Esophagus squamous epithelium (tissue), 5 donors: ENCODE results near the gene IL16. TPM values are rescaled to one million over a fixed set of nuclear protein-coding genes. Genes with fewer than 3 reads are reported as not detected.

Experiments used
- DNase-seq: peaks from one replicate; lab custom pipeline; 2025; lab: John Stamatoyannopoulos, UW
- H3K27ac ChIP-seq, 4 donors: fragments of 200-600 bp; sonication (generic); one replicate each; pipeline ENCODE4 v1.5.1; 2016 to 2019; ENCODE audit warnings: mild to moderate bottlenecking in 1 of 4
- H3K27me3 ChIP-seq, 4 donors: fragments of 200-600 bp; sonication (generic); 1 replicate in 3 of 4; 2 replicates in 1 of 4; pipeline versions ENCODE4 v1.5.1 to v1.6.0; 2017 to 2021; ENCODE audit warnings: antibody characterized with exemption in 1 of 4
- H3K36me3 ChIP-seq, 3 donors: fragments of 200-600 bp; sonication (generic); one replicate each; pipeline ENCODE4 v1.5.1; 2016 to 2019
- H3K4me1 ChIP-seq, 3 donors: fragments of 200-600 bp; sonication (generic); one replicate each; pipeline ENCODE4 v1.5.1; 2017 to 2019
- H3K4me3 ChIP-seq, 4 donors: fragments of 200-600 bp; sonication (generic); 1 replicate in 3 of 4; 2 replicates in 1 of 4; pipeline ENCODE4 v1.5.1; 2016 to 2019; ENCODE audit warnings: mild to moderate bottlenecking in 2 of 4, moderate library complexity in 1 of 4
- H3K9me3 ChIP-seq, 3 donors: fragments of 200-600 bp; sonication (generic); one replicate each; pipeline ENCODE4 v1.5.1; 2016 to 2019
- POLR2A ChIP-seq, 4 donors: fragments of 450-650 bp; IDR thresholded peaks; one replicate each; pipeline ENCODE4 v1.6.1; 2017; ENCODE audit warnings: antibody characterized with exemption in 4 of 4, mild to moderate bottlenecking in 4 of 4, moderate library complexity in 3 of 4
- WGBS, 2 donors: methylation state at CpG; one replicate each; pipeline ENCODE4 v1.1.5; 2018; 5-methylcytosine and 5-hydroxymethylcytosine counted together
- intact Hi-C: fragments of 100-400 bp; cut with DNase I; formaldehyde crosslinking; loops from one replicate; pipeline ENCODE4 v1.15.0; 2022
- total RNA-seq, 4 donors: library from RNA; depleted of rRNA; stranded (reverse); fragments of >200 nt; gene quantifications; one replicate each; pipeline ENCODE4 v1.1.0, GENCODE V29; 2016
- TF ChIP-seq, protein P1 (sequence below), 6 experiments: fragments of 450-650 bp in 4 of 6; fragments of 200-600 bp in 2 of 6; sonication (generic) in 2 of 6; IDR thresholded peaks; one replicate each; pipeline ENCODE4 v1.5.1; 2016 to 2019; ENCODE audit warnings: antibody characterized with exemption in 6 of 6, mild to moderate bottlenecking in 4 of 6, moderate library complexity in 4 of 6
- donor health status: DM: yes; HTN: yes; CAD: no.

The IL16 gene
- total RNA-seq, 4 donors from 2014 or later, result 2.3 to 20.0 (median 4.6) TPM

DNA sequence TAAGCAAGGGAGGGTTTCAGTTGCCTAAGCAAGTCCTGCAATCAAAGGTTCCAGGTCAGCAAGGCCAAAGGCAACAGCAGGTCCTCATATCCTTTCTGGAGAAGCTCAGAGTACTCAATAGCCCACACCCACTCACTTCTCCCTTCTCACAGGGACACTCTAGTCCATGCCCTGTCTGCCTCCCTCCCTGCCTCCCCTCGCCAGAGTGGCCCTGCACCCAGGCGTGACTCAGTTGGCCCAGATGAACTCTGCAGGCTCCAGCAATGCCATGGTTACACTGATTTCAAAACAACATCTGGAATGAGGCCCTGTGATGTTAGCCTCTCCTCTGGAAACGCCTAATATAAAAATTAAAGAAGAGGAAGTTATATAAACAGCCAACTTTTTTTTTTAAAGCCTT lies 32.9 kb downstream of the IL16 start:
- Histone ChIP-seq H3K27me3 (no peaks in the 10 kb centered on the region), H3K4me1 (peaks cover 4 to 44% (median 9%) of the 10 kb centered on the region in 3 donors), H3K4me3 (no peak overlapping the region), H3K27ac (peak overlapping the region in 3 of 4 donors; percentile 34 to 58 (median 38)), H3K36me3 (no peaks in the 10 kb centered on the region), H3K9me3 (no peaks in the 10 kb centered on the region)
- intact Hi-C loops, result no loop called here
- no peak for DNase-seq
- WGBS, 2 donors, result 17 to 23% methylated on average over 3 of the region's 3 CpGs
- TF ChIP-seq, protein P1, sequence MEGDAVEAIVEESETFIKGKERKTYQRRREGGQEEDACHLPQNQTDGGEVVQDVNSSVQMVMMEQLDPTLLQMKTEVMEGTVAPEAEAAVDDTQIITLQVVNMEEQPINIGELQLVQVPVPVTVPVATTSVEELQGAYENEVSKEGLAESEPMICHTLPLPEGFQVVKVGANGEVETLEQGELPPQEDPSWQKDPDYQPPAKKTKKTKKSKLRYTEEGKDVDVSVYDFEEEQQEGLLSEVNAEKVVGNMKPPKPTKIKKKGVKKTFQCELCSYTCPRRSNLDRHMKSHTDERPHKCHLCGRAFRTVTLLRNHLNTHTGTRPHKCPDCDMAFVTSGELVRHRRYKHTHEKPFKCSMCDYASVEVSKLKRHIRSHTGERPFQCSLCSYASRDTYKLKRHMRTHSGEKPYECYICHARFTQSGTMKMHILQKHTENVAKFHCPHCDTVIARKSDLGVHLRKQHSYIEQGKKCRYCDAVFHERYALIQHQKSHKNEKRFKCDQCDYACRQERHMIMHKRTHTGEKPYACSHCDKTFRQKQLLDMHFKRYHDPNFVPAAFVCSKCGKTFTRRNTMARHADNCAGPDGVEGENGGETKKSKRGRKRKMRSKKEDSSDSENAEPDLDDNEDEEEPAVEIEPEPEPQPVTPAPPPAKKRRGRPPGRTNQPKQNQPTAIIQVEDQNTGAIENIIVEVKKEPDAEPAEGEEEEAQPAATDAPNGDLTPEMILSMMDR (IDR thresholded peaks at IDR 0.05), result no peak
- TF ChIP-seq POLR2A (IDR thresholded peaks at IDR 0.05), result no peak

DNA sequence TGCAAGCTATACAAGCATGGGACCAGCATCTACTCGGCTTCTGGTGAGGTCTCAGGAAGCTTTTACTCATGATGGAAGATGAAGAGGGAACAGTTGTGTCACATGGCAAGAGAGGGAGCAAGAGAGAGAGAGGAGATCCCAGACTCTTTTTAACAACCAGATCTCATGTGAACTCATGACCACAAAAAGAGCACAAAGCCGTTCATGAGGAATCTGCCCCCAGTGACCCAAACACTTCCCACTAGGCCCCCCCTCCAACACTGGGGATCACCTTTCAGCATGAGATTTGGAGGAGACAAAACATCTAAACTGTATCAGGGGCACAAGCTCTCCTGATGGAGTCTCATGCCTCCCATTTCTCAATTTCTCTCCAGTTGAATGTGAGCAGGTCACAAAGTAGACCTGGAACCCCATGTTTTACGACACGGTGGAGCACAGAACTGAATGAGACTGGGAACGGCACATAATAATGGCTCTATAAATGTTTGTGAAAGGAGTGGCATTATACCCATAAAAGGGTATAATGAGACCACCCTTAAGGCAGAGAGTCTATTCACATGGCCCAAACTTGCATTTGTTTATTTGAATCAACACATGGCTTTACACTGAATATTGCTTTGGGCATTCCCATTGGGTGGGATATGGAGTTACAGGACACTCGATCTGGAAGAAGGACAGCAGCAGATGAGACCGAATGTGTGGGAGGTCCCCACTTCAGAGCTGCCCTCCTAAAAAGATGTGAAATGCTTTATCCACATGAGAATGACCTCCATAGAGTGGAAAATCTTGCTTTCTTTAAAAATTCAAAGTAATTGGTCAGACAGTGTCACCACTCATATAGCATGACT lies 38.8 kb downstream of the IL16 start:
- intact Hi-C loops, result no loop called here
- TF ChIP-seq, protein P1 (IDR thresholded peaks at IDR 0.05), result no peak
- TF ChIP-seq POLR2A (IDR thresholded peaks at IDR 0.05), result no peak

DNA sequence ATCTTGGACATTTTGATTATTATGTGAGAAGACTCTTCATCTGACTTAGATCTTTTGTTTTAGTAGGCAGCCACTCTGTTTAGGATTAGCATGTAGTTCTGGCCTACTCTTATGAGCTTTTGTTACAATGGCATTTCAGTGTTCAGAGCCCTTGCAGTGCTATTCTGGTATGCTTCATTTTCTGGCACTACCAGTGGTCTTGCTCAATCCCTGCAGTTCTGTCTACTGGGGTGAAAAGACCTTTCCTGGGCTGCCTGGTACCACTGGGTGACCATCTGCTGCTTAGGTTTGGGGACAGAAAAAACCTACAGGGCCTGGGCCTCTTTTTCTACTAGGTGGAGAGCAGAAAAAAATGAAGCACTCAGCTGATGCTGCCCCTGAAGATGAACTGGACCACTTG lies 42.5 kb downstream of the IL16 start:
- Histone ChIP-seq H3K4me3 (no peak overlapping the region), H3K27ac (no peak overlapping the region), H3K9me3 (peaks cover 0 to 13% (median 0%) of the 10 kb centered on the region in 3 donors), H3K4me1 (no peaks in the 10 kb centered on the region), H3K36me3 (no peaks in the 10 kb centered on the region), H3K27me3 (no peaks in the 10 kb centered on the region)
- intact Hi-C loops, result no loop called here
- TF ChIP-seq, protein P1 (IDR thresholded peaks at IDR 0.05), result no peak
- TF ChIP-seq POLR2A (IDR thresholded peaks at IDR 0.05), result no peak
- no peak for DNase-seq

More for the DNA sequence above, 38.8 kb downstream of the IL16 start:
- Histone ChIP-seq H3K9me3 (no peaks in the 10 kb centered on the region), H3K27ac (peak overlapping the region in 1 of 4 donors; percentile 19), H3K27me3 (no peaks in the 10 kb centered on the region), H3K4me1 (no peaks in the 10 kb centered on the region), H3K36me3 (no peaks in the 10 kb centered on the region), H3K4me3 (no peak overlapping the region)
- WGBS, 2 donors, result 92 to 96% methylated on average over 7 of the region's 7 CpGs
- DNase-seq, result no peak

DNA sequence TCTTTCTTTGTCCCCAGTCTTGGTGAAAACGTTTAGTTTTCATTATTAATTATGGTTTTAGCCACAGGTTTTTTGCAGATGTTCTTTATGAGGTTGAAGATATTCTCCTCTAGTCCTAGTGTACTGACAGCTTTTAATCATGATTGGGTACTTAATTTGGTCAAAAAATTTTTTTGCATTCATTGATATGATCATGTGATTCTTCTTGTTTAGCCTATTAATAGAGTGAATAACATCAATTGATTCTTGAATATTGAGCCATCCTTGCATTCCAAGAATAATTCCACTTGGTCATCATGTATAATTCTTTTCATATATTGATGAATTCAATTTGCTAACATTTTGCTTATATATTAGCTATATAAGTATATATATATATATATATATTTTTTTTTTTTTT lies 46.1 kb downstream of the IL16 start:
- H3K36me3 ChIP-seq, result no peaks in the 10 kb centered on the region
- peaks cover 0 to 13% (median 0%) of the 10 kb centered on the region in 3 donors for H3K9me3 ChIP-seq
- TF ChIP-seq POLR2A (IDR thresholded peaks at IDR 0.05), result no peak
- TF ChIP-seq, protein P1 (IDR thresholded peaks at IDR 0.05), result no peak
- H3K4me1 ChIP-seq, result no peaks in the 10 kb centered on the region
- intact Hi-C loops, result no loop called here
- no peak overlapping the region for H3K4me3 ChIP-seq
- DNase-seq, result no peak
- no peak overlapping the region for H3K27ac ChIP-seq
- 48 to 68% methylated on average over 1 of the region's 1 CpG for WGBS, 2 donors
- no peaks in the 10 kb centered on the region for H3K27me3 ChIP-seq

DNA sequence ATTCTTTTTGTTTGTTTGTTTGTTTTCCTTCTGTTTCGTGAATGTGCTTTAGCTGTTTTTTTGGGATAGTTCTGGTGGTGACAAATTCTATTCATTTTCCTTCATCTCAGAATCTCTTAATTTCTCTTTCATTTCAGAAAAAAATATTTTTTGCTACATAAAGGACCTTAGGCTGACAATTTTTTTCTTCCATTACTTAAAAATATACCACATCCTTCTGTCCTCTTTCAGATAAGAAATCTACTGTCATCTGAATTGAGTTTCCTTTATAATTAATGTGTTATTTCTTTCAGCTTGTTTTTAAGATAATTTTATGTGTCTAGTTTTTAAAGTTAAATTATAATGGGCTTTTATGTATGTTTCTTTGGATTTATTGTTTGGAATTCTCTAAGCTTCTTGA lies 47.6 kb downstream of the IL16 start:
- no peak for DNase-seq
- Histone ChIP-seq H3K27me3 (no peaks in the 10 kb centered on the region), H3K4me3 (no peak overlapping the region), H3K9me3 (peaks cover 0 to 13% (median 0%) of the 10 kb centered on the region in 3 donors), H3K4me1 (no peaks in the 10 kb centered on the region), H3K27ac (no peak overlapping the region), H3K36me3 (no peaks in the 10 kb centered on the region)
- no peak for TF ChIP-seq POLR2A (IDR thresholded peaks at IDR 0.05)
- TF ChIP-seq, protein P1 (IDR thresholded peaks at IDR 0.05), result no peak
- WGBS, 2 donors, result 80 to 87% methylated on average over 1 of the region's 1 CpG
- intact Hi-C loops, result no loop called here
